OCI-M2 (cell line): Measurements from ENCODE around the gene UST.
"Not testable (repeated sequence)": the region's sequence is repeated elsewhere in the genome, so short reads cannot be mapped to it uniquely, and the experiment has no call there.

Experiments used
- DNase-seq: peaks from one replicate; lab custom pipeline; 2025; ENCODE audit not compliant: unreplicated experiment; lab: John Stamatoyannopoulos, UW

UST gene

GRCh38 chr6:148998704-148999103 lies 251.9 kb downstream of the UST start:
- DNase-seq: no peak

- no peak for DNase-seq
Measured at GRCh38 chr6:148999501-148999900, 252.7 kb downstream of the UST start.

GRCh38 chr6:148999929-149000468 lies 253.2 kb downstream of the UST start:
- no peak for DNase-seq

GRCh38 chr6:149001422-149001821 lies 254.6 kb downstream of the UST start:
- no peak for DNase-seq

GRCh38 chr6:149003560-149003959 lies 256.7 kb downstream of the UST start:
- DNase-seq: no peak

GRCh38 chr6:149004664-149005063 lies 257.8 kb downstream of the UST start:
- DNase-seq: no peak

GRCh38 chr6:149006236-149006635 lies 259.4 kb downstream of the UST start:
- DNase-seq: not testable (repeated sequence)

- no peak for DNase-seq
Measured at GRCh38 chr6:149006671-149007070, 259.8 kb downstream of the UST start.

- no peak for DNase-seq
Measured at GRCh38 chr6:149007846-149008245, 261.0 kb downstream of the UST start.

- DNase-seq: no peak
Measured at GRCh38 chr6:149008741-149009140, 261.9 kb downstream of the UST start.

GRCh38 chr6:149012040-149012545 lies 265.3 kb downstream of the UST start:
- no peak for DNase-seq

- no peak for DNase-seq
Measured at GRCh38 chr6:149013586-149014344, 266.9 kb downstream of the UST start.

GRCh38 chr6:149014631-149015534 lies 268.1 kb downstream of the UST start:
- DNase-seq: no peak

GRCh38 chr6:149015535-149016525 lies 269.0 kb downstream of the UST start:
- no peak for DNase-seq

- DNase-seq: no peak
Measured at GRCh38 chr6:149016716-149017115, 269.9 kb downstream of the UST start.

GRCh38 chr6:149020319-149020718 lies 273.5 kb downstream of the UST start:
- DNase-seq: no peak

GRCh38 chr6:149024361-149024760 lies 277.5 kb downstream of the UST start:
- no peak for DNase-seq

- DNase-seq: no peak
Measured at GRCh38 chr6:149025061-149025460, 278.2 kb downstream of the UST start.

- DNase-seq: no peak
Measured at GRCh38 chr6:149026530-149026942, 279.7 kb downstream of the UST start.

- no peak for DNase-seq
Measured at GRCh38 chr6:149027484-149027883, 280.7 kb downstream of the UST start.
